OCI-LY1 (cell line): Measurements from ENCODE around the gene FBXO9.

Source experiments
- EZH2 ChIP-seq: fragments of 200-600 bp; sonication (generic), shearing (Covaris generic); IDR thresholded peaks from 2 replicates; pipeline ENCODE4 v1.8.0; 2017; ENCODE audit warnings: borderline replicate concordance, mixed run types, mild to moderate bottlenecking, antibody characterized with exemption, low read length, moderate library complexity, mixed read lengths
- TF ChIP-seq, protein P1 (sequence below): fragments of 200-600 bp; sonication (generic), shearing (Covaris generic); IDR thresholded peaks from 2 replicates; pipeline ENCODE4 v1.5.1; 2017; ENCODE audit warnings: mild to moderate bottlenecking, antibody characterized with exemption, low read length, moderate library complexity, mixed read lengths

DNA sequence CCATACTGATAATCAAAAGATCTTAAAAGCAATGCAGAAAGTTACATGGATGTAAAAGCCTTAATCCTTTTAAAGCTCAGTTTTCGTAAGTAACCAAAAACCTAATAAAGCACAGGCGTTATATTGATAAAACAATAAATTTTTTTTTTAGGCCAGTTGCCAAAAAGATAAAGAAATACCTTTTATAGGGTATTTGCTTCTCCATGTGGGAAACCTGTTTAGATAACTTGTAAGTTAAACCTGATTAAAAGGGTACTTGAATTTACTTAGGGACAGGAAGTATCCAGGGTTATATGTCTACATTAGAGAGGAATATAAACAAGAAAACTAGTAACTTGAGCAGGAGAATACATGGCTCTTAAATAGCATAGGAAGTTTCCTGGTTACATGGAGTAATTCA is 21.1 kb downstream of the FBXO9 start:
- TF ChIP-seq, protein P1, sequence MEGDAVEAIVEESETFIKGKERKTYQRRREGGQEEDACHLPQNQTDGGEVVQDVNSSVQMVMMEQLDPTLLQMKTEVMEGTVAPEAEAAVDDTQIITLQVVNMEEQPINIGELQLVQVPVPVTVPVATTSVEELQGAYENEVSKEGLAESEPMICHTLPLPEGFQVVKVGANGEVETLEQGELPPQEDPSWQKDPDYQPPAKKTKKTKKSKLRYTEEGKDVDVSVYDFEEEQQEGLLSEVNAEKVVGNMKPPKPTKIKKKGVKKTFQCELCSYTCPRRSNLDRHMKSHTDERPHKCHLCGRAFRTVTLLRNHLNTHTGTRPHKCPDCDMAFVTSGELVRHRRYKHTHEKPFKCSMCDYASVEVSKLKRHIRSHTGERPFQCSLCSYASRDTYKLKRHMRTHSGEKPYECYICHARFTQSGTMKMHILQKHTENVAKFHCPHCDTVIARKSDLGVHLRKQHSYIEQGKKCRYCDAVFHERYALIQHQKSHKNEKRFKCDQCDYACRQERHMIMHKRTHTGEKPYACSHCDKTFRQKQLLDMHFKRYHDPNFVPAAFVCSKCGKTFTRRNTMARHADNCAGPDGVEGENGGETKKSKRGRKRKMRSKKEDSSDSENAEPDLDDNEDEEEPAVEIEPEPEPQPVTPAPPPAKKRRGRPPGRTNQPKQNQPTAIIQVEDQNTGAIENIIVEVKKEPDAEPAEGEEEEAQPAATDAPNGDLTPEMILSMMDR: no peak
- TF ChIP-seq EZH2: no peak
